NCI-H2196 (cell line): ENCODE measurements around the gene ACER1.
"Not testable (repeated sequence)": the region's sequence is repeated elsewhere in the genome, so short reads cannot be mapped to it uniquely, and the experiment has no call there.

Source experiments
- DNase-seq: peaks from one replicate; lab custom pipeline; 2025; ENCODE audit not compliant: unreplicated experiment; lab: John Stamatoyannopoulos, UW

Gene ACER1

DNA sequence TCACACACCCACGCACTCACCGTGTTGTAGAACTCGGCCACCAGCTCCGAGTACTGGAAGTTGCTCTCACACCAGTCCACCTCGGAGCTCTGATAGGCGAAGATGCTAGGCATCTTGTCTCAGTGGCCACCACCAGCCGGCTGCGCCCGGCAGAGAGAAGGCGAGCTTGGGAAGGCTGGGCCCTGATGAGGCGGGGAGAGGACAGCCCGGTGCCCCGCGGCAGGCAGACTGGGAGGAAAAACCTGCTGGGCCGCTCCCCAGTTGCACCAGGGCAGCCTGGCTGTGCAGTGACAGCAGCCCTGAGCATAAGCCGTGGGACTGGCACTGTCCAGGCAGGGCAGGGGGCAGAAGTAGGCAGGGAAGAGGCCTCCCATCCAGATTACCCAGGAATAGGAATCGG lies at the start of gene ACER1:
ACER1 (minus strand) TSS at position 174 of the 400 bp plus-strand sequence; CDS start at position 113, 61 bp downstream.
- DNase-seq = no peak

GRCh38 chr19:6383188-6383587 lies 49.8 kb upstream of the ACER1 start:
- no peak for DNase-seq

DNA sequence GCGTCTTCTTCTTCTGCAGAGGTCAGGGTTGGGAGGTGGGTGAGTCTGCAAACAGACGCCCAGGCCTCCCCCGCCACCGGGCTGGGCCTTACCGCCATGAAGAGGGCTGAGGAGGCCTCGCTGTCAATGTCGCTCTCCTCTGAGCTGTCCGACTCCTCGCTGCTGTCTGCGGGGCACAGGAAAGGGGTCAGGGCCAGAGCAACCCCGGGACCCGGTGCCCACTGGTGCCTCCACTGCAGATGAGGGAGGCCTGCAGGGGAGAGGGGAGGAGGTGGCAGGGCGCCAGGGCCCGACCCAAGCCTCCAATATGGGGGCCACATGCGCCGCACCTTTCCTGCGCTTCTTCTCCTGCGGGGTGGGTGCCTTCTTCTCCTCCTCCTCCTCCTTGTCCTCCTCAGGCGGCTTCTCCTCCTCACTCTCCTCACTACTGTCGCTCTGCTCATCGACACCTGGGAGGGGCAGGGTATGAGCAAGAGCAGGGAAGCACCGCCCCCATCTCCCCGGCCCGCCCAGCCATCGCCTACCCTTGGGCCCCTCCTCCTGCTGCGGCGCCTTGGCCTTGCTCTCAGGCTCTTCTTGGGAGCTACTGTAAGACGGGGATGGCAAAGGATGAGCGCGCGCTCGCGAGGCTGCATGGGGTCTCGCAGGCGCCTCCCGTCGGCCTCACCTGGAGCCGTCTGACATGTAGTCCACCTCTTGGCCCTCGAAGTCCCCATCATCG lies 47.8 kb upstream of the ACER1 start:
- no peak for DNase-seq

- no peak for DNase-seq
Observed at GRCh38 chr19:6379744-6380143, 46.3 kb upstream of the ACER1 start.

GRCh38 chr19:6378486-6378885 lies 45.1 kb upstream of the ACER1 start:
- DNase-seq = no peak

GRCh38 chr19:6378041-6378440 lies 44.6 kb upstream of the ACER1 start:
- no peak for DNase-seq

GRCh38 chr19:6376512-6377190 lies 43.2 kb upstream of the ACER1 start:
- DNase-seq = no peak

DNA sequence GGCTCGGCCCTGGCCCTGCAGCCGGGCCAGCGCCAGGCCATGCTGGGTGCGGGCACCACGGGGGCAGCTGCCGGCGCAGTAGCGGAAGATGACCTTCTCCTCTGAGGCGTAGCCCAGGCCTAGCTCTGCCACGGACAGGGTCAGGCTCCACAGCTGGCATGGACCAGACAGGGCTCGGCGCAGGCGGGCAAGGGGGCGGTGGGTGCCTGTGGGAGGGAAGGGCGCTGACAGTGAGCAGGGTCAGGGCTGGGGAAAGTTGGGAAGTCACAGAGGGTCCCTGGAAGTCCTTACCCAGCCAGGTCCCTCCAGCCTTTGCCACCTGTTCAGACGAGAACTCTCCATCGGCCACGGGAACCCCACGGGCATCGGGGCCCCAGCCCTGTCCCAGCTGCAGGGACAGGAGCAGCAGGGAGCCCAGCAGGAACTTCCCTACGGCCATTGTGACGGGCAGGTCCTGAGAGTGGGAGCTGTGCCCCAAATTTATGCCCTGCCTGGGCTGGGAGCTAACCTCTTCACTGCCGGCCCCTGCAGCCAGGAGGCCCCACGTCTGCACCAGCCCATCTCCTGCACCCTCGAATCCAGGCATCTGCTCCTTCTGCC lies 42.1 kb upstream of the ACER1 start, which contains the start of gene PSPN:
PSPN (minus strand) TSS at position 523 of the 600 bp plus-strand sequence; CDS start at position 439, 84 bp downstream.
- no peak for DNase-seq

DNA sequence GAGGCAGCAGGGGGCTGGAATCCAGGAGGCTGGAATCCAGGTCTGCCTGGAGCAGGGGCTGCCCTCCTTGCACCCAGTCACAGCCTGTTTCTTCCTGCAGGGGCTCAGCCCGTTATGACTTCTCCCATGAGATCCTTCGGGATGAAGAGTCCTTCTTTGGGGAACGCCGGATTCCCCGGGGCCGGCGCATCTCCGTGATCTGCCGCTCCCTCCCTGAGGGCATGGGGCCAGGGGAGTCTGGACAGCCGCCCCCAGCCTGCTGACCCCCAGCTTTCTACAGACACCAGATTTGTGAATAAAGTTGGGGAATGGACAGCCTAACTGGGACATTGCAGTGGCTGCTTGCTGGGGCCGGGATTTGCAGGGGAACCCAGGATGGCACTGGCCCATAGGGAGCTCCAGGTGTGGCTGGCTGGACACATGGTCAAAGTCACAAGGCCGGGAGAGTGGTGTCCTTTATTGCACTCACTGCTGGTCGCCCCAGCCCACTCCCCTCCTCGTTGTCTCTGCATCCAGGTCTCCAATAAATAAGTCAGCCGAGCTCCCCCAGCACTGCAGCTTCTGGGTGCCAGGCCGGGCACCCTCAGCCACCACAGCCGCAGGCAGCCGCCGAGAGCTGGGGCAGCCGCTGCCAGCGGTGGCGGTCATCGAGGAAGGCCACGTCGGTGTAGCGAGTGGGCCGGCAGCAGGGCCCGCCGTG lies 41.4 kb upstream of the ACER1 start:
- no peak for DNase-seq

GRCh38 chr19:6374161-6374709 lies 40.8 kb upstream of the ACER1 start:
- DNase-seq = no peak

GRCh38 chr19:6373813-6374108 lies 40.3 kb upstream of the ACER1 start:
- DNase-seq = no peak

GRCh38 chr19:6373096-6373812 lies 39.8 kb upstream of the ACER1 start:
- DNase-seq = peak; percentile 98

DNA sequence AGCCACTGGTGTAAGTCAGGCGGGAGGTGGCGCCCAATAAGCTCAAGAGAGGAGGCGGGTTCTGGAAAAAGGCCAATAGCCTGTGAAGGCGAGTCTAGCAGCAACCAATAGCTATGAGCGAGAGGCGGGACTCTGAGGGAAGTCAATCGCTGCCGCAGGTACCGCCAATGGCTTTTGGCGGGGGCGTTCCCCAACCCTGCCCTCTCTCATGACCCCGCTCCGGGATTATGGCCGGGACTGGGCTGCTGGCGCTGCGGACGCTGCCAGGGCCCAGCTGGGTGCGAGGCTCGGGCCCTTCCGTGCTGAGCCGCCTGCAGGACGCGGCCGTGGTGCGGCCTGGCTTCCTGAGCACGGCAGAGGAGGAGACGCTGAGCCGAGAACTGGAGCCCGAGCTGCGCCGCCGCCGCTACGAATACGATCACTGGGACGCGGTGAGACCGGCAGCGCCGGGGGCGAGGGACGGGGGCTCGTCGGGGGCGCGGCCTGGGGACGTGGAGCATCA lies 39.2 kb upstream of the ACER1 start, which contains the start of gene ALKBH7:
ALKBH7 (plus strand) TSS at position 201 of the 502 bp plus-strand sequence; CDS start at position 228, 27 bp downstream.
- DNase-seq = peak; percentile 99

- DNase-seq = no peak
Observed at GRCh38 chr19:6364353-6364752, 30.9 kb upstream of the ACER1 start.

- DNase-seq = no peak
Observed at GRCh38 chr19:6362351-6362801, 29.0 kb upstream of the ACER1 start.

DNA sequence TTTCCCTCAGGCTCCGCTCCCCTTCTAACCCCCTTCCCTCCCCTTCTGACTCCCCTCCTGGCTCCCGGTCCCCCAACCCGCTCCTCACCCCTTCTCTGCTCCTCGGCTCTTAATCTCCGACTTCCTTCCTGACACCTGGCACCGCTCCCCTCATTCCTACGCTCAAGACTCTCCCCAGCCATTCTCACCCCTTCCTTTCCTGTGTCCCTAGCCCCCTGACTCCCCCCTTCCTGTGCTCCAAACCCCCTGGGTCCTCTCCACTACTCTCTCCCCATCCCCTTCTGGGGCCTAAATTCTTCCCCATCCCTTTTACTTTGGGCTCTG lies 28.6 kb upstream of the ACER1 start:
- no peak for DNase-seq

- not testable (repeated sequence) for DNase-seq
Observed at GRCh38 chr19:6360857-6361216, 27.4 kb upstream of the ACER1 start.

GRCh38 chr19:6360445-6360844 lies 27.0 kb upstream of the ACER1 start:
- not testable (repeated sequence) for DNase-seq

DNA sequence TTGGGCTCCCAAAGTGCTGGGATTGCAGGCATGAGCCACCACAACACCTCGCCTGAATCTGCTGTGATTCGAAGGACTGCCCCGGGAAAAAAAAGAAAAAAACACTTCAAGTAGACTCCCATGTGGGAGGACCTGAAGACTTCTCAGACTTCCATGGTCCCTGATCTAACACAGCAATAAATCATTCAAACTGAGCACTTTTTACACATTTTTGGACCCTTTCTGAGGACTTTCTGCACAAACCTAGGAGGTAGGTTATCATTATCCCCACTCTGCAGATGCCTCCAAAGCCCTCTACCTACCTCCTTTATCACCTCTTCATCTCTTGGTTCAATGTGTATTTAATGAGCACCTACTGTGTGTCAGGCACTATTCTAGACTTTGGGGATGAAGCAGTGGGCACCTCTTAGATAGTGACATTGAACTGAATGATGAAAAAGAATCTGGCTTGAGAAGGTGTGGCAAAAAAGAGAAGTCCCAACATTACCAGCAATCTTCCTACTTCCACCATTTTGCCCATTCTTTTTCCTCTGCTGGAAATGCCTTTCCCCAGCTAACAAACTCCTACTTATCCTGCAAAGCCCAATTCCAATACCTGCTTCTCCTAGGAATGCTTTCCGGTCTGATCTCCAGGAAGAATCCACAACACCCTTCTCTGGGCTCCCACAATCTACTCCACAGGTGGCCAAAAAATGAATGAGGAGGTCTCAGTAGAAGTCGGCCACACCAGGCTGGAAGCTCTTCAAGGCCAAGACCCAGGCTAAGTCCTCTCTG lies 26.3 kb upstream of the ACER1 start:
- no peak for DNase-seq

DNA sequence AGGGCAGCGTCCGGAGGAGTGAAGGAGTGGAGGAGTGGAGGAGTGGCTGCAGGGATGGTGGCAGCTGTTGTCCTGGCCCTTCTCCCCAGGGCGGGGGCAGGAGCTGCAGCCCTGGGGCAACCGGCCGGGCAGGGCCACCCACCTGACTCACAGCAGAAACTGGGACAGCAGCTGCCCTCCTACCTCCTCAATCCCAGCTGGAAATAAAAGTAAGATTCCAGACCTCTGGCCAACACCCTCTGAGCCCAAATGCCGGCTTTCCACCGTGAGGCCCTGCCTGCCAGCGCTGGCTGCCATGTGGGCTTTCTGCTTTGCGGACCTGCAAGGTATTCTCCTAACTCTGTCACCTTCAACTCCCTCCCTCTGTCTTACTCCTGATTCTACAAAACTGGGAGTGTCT lies 24.6 kb upstream of the ACER1 start:
- no peak for DNase-seq
